MV-4-11 (cell line): ENCODE measurements around the gene MAEA.
"Not testable (repeated sequence)": the region's sequence is repeated elsewhere in the genome, so short reads cannot be mapped to it uniquely, and the experiment has no call there.

Experiments used
- DNase-seq: peaks from one replicate; lab custom pipeline; 2025; lab: John Stamatoyannopoulos, UW

The MAEA gene

DNA sequence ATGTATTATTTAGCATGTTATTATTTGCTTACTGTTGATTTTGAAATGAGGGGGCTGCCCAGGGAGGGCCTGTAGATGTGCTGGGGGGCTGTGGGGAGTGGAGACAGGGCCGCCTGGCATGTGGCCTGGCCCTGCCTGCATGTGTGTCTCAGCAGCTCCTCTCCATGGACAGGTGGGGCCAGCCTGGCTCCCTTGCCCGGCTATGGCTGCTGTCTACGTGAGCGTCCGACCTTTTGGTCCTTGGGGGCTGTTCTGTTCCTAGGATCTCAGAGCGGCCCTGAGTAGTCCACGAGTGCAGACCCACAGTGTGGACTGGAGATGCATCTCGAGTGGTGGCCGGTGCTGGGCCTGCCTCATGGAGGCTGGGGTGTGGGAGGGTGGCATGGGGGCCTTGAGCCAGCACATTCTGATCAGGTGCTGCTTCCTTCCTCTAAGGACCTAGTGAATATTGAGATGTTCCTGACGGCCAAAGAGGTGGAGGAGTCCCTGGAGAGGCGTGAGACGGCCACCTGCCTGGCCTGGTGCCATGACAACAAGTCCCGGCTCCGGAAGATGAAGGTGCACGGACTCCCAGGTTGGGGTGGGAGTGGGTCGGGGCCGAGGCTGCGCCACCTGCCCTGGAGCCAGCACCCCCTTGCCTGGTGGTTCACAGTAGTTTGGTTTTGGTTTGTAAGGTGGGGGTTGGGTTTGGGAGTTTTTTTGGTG is 32.4 kb downstream of the MAEA start:
- no peak for DNase-seq

DNA sequence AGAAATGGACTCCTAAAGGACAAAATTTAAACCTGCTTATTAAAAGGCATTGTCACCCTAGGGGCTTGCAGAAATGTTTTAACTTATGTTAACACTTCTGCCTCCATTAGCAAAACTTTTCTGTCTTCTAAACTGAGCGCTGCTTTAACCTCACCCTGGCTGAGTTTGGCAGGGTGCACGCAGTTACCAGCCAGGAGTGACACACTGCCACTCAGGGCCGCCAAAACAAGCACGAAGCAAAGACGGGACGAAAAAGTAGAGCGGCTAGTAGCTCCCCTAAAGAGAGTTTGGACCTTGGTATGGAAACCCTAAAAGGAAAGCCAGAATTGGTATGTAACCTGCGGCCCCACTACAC is 33.6 kb downstream of the MAEA start:
- no peak for DNase-seq

DNA sequence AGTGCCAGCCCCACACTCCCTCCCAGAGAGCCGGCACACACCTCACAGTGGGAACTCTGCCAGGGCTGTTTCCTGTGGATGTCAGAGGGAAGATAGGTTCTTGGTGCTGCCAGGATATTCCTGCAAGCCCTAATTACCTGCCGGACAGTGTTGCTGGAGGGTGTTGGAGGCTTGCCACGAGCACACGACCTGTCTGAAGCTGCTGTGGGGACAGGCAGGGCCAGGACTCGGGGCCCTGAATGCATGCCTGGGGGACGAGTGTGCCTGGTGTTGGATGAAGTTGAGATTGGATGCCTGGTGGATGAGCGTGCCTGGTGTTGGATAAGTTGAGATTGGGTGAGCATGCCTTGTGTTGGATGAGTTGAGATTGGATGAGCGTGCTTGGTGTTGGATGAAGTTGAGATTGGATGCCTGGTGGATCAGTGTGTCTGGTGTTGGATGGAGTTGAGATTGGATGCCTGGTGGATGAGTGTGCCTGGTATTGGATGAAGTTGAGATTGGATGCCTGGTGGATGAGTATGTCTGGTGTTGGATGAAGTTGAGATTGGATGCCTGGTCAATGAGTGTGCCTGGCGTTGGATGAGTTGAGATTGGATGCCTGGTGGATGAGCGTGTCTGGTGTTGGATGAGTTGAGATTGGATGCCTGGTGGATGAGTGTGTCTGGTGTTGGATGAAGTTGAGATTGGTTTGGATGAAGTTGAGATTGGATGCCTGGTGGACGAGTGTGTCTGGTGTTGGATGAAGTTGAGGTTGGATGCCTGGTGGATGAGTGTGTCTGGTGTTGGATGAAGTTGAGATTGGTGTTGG is 34.1 kb downstream of the MAEA start:
- no peak for DNase-seq

DNA sequence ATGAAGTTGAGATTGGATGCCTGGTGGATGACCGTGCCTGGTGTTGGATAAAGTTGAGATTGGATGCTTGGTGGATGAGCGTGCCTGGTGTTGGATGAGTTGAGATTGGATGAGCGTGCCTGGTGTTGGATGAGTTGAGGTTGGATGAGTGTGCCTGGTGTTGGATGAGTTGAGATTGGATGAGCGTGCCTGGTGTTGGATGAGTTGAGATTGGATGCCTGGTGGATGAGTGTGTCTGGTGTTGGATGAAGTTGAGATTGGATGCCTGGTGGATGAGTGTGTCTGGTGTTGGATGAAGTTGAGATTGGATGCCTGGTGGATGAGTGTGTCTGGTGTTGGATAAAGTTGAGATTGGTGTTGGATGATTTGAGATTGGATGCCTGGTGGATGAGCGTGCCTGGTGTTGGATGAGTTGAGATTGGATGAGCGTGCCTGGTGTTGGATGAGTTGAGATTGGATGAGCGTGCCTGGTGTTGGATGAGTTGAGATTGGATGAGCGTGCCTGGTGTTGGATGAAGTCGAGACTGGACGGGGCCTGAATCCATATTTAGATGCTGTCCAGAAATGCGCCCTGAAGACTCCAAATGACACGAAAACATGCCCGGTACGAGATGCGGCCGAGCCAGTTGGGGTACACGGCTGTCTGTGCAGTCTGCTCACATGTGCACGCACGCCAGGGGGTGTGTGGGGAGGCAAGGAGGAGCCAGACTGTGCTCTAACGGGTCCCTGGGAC is 34.9 kb downstream of the MAEA start:
- not testable (repeated sequence) for DNase-seq

DNA sequence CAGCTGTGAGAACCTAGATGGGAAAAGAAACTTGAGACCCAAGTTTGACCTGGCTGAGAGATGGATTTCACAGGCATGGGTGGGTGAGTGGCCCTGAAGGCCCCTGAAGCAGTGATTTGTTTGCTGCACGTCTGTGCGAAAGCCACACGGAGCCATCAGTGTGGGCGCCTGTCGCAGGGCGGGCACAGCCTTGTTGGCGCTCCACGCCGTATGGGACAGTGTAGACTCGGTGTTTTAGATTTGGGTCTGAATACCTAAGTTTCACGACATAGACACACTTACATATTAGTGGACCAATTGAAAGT is 35.4 kb downstream of the MAEA start:
- DNase-seq: no peak

GRCh38 chr4:1325681-1326635 is 36.3 kb downstream of the MAEA start:
- DNase-seq: no peak

DNA sequence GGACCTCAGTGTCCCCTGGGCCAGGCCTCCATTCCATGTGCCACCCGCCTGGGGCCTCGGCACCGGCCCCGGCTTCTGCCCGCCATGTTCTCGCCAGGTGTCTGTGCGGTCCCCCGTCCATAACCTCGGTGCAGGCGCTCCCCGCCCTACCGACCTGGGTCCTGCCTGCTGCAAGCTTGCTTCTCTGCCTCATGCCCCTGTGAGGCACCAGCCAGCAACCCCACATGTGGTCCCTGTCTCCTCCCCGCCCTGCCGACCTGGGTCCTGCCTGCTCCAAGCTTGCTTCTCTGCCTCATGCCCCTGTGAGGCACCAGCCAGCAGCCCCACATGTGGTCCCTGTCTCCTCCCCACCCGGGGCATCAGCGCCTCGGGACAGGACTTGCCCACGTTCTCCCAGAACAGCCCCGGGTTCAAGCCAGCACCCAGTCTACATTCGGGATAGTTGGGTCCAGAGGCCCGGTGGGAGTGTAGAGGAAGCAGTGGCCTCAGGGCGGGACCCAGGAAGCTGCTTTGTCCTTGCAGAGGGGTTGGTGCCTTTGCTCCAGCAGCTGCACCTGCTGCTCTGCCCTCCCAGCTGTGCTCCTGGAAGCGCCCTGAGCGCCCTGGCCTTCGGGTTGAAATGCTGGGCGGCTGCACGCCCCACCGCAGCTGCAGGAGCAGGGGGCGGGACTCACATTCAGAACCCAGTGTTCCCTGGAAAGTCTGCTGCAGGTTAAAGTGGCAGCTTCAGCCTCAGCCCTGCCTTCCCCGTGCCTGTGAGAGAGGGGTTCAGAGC is 37.2 kb downstream of the MAEA start:
- no peak for DNase-seq

DNA sequence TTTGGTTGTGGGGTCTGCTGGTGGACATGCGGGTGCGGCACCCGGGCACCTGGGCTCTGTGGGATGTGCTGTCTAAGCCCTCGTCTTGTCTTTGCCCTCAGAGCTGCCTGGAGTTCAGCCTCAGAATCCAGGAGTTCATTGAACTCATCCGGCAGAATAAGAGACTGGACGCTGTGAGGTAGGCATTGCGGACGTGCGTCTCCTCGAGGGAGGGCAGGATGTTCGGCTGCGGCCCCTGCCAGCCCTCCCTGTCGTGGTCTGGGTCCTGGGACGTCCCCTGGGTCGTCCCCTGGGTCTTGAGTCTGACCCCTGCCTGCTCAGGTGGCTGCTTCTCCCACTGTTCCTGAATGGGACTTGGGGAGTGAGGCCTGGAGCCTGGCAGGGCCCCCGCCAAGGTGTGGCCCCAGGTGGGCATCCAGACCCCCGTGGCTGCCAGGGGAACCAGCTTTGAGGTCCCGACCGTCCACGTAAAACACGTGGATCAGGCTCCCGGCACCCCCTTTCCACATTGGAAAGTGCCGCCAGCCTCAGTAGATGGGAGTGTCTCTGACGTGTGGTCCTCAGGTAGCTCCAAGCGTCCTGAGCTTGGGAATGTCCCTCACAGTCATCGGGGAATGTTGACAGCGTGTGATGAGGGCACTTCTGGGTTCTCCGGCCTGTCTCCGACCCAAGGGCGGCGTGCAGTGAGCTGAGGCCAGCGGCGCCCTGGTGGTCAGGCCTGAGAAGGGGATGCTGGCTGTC is 38.0 kb downstream of the MAEA start:
- no peak for DNase-seq

DNA sequence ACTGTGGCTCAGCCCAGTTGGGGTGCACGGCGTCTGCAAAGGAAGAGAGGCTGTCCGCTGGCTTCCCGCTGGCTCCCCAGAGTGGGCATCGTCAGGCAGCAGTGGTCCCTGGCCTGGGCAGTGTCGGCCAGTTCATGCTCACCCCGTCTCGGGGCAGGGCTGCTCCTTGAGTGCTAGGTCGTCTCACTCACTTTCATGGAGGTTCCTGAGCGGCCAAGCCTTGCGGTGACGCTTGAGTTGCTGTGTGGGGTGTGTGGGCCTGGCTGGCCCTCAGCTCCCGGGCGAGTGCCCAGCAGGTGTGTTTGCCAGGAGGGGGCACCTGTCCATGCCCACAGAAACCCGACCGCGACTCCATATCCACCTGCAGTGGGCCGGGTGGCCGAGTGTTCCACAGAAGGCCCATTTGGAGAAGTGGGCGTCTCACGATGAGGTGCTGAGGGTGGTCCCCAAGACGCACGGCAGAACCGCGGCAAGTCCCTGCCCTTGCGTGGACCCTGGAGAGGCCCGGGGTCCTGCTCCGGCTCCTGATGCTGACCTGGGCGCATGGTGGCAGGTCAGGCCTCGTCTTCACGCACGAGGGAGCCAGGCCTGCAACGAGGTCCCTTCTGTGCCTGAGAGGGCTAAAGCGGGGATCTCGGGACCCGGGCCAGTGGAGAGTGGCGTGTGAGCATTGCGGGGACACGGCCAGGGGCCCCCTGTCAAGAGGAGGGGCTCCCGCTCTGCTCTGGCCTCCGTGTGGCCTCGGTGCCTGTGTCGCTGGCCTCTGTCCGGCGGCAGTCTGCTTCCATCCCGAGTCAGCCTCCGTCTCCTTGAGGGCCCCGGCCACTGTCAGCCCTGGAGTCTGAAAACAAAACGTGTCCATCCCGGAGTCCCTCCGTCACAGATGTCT is 38.8 kb downstream of the MAEA start:
- no peak for DNase-seq

GRCh38 chr4:1329408-1330371 is 40.0 kb downstream of the MAEA start:
- DNase-seq: peak; percentile 4

- no peak for DNase-seq
Measured at GRCh38 chr4:1330761-1331590, 41.3 kb downstream of the MAEA start.

DNA sequence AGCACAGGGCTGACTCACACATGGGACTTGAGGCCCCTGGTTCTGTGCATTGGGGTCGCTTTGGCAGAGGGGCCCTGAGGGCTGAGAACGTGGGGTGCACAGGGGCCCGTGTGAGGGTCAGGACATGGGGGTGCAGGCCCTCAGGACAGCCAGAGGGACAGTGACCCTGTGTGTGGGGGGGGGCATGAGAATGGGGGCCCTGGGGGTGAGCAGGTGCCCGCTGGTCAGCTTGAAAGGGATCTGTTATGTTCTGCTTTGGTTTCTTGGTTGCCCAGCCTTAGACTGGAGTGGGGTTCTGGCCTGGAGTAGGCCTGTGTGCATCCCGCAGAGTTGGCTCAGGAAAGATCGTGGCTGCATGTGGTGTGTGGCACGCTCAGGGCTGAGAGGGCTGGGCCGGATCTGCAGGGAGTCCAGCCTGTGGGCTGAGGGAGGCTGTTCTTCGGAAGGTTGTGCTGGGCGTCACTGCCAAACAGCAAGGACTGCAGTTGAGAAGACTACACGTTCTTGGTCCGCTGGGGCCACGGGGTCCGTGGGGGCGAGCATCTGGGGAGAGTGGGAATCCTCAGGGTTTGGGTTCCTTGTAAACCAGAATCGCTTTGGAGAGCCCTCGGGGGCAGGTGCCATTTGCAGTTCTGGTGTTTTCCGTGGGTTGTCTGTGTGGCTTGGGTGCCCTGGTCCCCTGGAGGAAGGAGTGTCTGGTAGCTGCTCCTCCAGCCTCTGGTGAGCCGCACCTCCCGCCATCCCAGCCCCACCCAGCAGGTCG is 42.1 kb downstream of the MAEA start:
- DNase-seq: no peak

DNA sequence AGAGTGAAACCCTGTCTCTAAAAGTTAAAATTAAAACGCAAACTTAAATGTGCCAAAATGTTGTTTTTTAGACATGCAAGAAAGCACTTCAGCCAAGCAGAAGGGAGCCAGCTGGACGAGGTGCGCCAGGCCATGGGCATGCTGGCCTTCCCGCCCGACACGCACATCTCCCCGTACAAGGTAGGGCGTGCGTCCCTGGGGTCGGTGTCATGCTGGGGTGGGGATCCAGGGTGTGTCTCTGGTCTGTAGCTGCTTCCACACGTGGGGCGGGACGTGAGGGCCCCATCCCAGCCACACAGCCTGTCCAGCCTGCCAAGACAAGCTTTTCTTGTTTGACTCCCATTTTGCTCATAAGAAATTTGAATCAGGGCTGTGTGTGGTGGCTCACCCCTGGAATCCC is 43.0 kb downstream of the MAEA start:
- DNase-seq: no peak

GRCh38 chr4:1333256-1333655 is 43.6 kb downstream of the MAEA start:
- DNase-seq: peak; percentile 21

GRCh38 chr4:1333851-1334578 is 44.3 kb downstream of the MAEA start:
- peak; percentile 76 for DNase-seq

DNA sequence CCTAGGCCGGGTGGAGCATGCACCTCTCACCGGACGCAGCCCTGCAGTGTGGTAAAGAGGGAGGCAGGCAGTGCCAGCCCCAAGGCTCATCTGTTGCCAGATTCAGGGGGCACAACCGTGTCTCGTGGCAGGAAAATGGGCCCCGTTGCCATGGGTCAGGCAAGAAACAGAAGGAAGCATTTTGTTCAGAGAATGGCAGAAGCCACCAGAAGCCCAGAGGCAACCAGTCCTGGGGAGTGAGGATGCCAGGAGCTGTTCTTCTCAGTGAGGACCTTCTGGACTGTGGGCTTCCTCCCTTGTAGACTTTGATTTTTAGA is 44.8 kb downstream of the MAEA start:
- no peak for DNase-seq
